GM12874 (cell line): Measurements from ENCODE around the gene CLIP1.
A peak's percentile ranks its signal among the peaks of the same experiment; 100 is the strongest.

Source experiments
- TF ChIP-seq, protein P1 (sequence below): IDR thresholded peaks from 2 replicates; pipeline ENCODE4 v1.5.1; 2011; ENCODE audit warnings: low read depth, mild to moderate bottlenecking, control low read depth, low read length, moderate library complexity; ENCODE audit not compliant: insufficient read depth

The CLIP1 gene

DNA sequence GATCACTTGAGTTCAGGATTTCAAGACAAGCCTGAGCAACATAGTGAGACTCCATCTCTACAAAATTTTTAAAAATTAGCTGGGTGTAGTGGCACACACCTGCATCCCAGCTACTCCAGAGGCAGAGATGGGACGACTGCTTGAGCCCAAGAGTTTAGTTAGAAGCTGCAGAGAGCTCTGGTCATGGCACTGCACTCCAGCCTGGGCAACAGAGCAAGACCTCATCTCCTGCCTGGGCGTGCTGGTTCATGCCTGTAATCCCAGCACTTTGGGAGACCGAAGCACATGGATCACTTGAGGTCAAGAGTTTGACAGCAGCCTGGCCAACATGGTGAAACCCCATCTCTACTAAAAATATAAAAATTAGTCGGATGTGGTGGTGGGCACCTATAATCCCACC, 20.2 kb downstream of the CLIP1 start:
- TF ChIP-seq, protein P1, sequence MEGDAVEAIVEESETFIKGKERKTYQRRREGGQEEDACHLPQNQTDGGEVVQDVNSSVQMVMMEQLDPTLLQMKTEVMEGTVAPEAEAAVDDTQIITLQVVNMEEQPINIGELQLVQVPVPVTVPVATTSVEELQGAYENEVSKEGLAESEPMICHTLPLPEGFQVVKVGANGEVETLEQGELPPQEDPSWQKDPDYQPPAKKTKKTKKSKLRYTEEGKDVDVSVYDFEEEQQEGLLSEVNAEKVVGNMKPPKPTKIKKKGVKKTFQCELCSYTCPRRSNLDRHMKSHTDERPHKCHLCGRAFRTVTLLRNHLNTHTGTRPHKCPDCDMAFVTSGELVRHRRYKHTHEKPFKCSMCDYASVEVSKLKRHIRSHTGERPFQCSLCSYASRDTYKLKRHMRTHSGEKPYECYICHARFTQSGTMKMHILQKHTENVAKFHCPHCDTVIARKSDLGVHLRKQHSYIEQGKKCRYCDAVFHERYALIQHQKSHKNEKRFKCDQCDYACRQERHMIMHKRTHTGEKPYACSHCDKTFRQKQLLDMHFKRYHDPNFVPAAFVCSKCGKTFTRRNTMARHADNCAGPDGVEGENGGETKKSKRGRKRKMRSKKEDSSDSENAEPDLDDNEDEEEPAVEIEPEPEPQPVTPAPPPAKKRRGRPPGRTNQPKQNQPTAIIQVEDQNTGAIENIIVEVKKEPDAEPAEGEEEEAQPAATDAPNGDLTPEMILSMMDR: no peak

DNA sequence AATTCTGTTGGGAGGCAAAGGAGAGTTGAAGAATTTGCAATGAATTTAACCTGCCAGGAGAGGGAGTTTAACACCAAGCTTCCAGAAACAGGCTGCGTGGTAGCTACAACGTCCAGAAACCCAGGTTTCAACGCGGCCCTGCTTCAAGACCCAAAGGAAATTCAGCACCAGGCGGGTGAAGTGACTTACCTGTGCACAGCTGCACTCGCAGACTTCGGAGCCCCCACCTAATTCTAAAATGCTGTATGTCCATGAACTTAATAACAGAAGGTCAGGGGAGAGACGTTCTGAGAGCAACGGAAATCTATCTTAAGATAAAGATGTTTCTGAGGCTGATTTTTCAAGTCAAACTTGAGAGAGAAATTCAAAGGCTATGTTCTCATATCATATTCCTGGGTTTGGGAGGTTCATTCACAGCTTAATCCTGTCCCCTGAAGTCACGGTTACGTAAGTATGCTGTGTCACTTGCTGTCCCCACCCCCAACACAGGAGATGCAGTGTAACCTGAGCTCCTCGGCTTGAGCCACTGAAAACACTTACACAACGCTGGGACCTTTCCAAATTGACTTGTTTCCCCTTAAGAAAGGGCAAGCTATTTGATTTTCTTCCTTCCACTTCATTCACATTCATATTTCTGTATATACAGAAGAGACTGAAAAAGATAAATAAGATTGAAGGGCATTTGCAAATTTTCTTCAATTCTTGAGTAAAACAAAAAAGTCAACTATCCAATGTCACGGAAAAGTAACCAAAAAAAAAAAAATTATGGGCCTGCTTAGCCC, 22.7 kb downstream of the CLIP1 start:
- TF ChIP-seq, protein P1: peak; percentile 41

DNA sequence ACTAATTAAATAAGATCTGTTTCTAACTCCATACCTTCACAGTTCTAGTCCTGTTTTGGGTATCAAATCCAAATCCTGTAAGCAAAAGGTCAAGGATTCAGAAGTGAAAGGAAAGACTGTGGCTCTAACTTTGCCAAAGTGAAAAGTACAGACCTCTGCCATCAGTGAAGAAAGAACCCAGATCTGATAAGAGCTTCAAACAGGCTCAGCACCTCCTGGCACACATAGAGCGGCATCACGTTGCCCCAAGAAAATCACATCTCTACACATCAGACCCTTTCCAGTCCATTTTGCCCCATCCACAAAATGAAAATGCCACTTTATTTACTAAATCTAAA, 23.2 kb downstream of the CLIP1 start:
- TF ChIP-seq, protein P1: no peak

DNA sequence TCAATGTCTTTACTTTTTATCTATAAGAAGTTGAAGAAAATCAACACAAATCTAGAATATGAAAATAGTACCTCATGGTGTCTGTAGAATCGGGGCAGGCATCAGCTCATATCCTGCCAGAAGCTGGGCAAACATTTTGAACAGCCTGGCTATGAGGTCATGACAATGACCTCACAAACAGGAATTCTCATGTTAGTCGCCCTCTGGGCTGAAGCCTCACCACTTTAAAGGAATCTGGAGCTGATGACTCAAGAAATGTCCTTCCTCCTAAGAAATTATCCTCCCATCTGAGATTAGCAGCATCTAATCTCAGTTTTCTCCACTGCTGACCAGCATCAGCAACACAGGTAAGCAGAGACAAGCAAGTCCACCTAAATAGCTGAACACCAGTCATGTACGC, 27.1 kb downstream of the CLIP1 start:
- TF ChIP-seq, protein P1: no peak

DNA sequence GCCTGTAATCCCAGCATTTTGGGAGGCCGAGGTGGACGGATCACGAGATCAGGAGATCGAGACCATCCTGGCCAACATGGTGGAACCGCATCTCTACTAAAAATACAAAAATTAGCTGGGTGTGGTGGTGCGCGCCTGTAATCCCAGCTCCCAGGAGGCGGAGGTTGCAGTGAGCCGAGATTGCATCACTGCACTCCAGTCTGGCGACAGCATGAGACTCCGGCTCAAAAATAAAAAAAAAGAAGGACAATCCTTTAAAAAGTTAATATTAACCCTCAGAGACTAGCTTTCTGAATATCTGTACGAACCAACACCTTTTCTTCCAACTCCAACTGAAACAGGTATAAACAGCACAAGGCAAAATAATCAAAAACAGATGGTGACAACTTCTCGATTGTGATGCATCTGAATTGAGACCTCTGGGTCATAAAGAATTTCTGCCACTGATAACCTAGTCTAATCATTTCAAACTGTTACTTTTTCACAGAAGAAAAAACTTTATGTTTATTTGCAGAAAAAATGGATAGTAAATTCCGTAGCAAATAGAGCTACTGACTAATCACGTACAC, 27.8 kb downstream of the CLIP1 start:
- TF ChIP-seq, protein P1: no peak

DNA sequence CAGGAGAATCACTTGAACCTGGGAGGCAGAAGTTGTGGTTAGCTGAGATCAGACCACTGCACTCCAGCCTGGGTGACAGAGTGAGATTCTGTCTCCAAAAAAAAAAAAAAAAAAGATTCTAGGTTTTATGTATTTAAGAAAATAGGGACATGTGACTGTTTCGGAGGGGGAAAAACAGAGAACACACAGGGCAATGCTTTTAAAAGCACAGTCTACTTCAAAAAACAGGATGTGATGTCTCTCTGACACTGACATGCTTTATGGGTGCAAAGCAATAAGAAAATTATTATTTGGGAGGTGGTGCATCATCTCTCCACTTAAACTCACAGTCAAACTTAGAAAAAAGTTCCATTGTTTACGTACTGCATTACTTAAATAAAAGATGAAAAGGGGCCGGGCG, 28.7 kb downstream of the CLIP1 start:
- TF ChIP-seq, protein P1: no peak

DNA sequence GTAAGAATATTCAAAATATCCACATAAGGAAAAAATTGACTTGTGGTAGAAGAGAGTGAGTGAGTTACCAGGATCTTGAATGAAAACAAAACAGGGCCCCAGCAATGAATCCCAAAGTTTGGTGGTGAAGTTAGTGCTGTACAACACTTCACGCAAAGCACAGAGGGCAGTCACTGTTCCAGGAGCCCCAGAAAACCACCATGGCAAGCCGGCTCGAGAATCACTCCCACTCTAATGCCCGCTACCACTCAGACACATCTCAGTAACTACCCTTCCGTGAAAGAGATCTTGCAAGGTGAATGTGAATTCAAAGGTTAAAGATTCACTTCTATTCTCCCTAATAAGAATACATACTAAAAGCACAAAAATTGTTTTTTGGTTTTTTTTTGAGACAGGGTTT, 30.1 kb downstream of the CLIP1 start:
- TF ChIP-seq, protein P1: no peak
